Melanocyte of skin (primary cell): ENCODE data around the gene RIMKLA. TPM values are rescaled to one million over a fixed set of nuclear protein-coding genes. Genes with fewer than 3 reads are reported as not detected.

ENCODE experiments used
- total RNA-seq, 2 donors: library from RNA; depleted of rRNA; stranded (reverse); fragments of >200 nt; gene quantifications; 2 replicates each; pipeline ENCODE4 v1.2.3, GENCODE V29; 2012

RIMKLA gene
- total RNA-seq = under 1 TPM; under 0.01 TPM

GRCh38 chr1:42380586-42381279 lies at the start of gene RIMKLA:
Gene RIMKLA, plus strand, starts transcription at chr1:42380792. Its CDS starts 143 bp downstream, at chr1:42380935.

GRCh38 chr1:42335050-42335808 lies 45.4 kb upstream of the RIMKLA start, which contains the start of gene FOXJ3:
Gene FOXJ3, minus strand, starts transcription at chr1:42335235. Its CDS starts 24,142 bp downstream, at chr1:42311093.

GRCh38 chr1:42456010-42456753 lies 75.6 kb downstream of the RIMKLA start, which contains the start of the genes PPCS and ZMYND12:
Gene PPCS, plus strand, starts transcription at chr1:42456543. Its CDS starts 23 bp downstream, at chr1:42456566.
Gene ZMYND12, minus strand, starts transcription at chr1:42456022. Its CDS starts 25 bp downstream, at chr1:42455997.

GRCh38 chr1:42462828-42463763 lies 82.5 kb downstream of the RIMKLA start, which contains the start of gene CCDC30:
Gene CCDC30, plus strand, starts transcription at chr1:42463286. Its CDS starts 17,266 bp downstream, at chr1:42480552.

Other genes with a start within 250 kb of the RIMKLA start
- gene GUCA2B, start 227.4 kb upstream of the RIMKLA start, total RNA-seq = not detected
- gene GUCA2A, start 216.0 kb upstream of the RIMKLA start, total RNA-seq = not detected
- 10 to 100 TPM; 29.6 to 32.6 TPM for gene FOXJ3, start 45.6 kb upstream of the RIMKLA start, total RNA-seq
- 1 to 10 TPM in 1 of 2 donors, under 1 TPM in 1; 0.67 to 1.7 TPM for gene ZMYND12, start 75.2 kb downstream of the RIMKLA start, total RNA-seq
- 10 to 100 TPM; 79.2 to 83.3 TPM for gene PPCS, start 75.8 kb downstream of the RIMKLA start, total RNA-seq
- under 1 TPM; 0.67 to 0.69 TPM for gene CCDC30, start 82.5 kb downstream of the RIMKLA start, total RNA-seq